HL-60 (cell line): ENCODE results near the gene CCDC197.

Source experiments
- DNase-seq, 2 experiments: peaks; one replicate each; pipeline ENCODE4 v3.0.0-alpha.2; 2010 to 2020; ENCODE audit warnings: low read depth in 1 of 2, low spot score in 1 of 2
- H3K27ac ChIP-seq: fragments of 250-450 bp; sonication (Bioruptor Pico); replicated peaks from 2 replicates; pipeline ENCODE4 v1.5.1; 2020; ENCODE audit warnings: mild to moderate bottlenecking, moderate library complexity
- H3K27me3 ChIP-seq: fragments of 250-450 bp; sonication (Bioruptor Pico); 2 replicates; pipeline ENCODE4 v1.5.1; 2021; ENCODE audit warnings: mild to moderate bottlenecking, moderate library complexity; ENCODE audit not compliant: insufficient read depth, poor library complexity, severe bottlenecking
- H3K4me3 ChIP-seq: replicated peaks from 2 replicates; pipeline ENCODE4 v1.5.1; 2011; ENCODE audit warnings: mild to moderate bottlenecking, control low read depth, low read length; ENCODE audit not compliant: insufficient read depth
- CTCF ChIP-seq: IDR thresholded peaks from one replicate; pipeline ENCODE4 v1.5.1; 2011; ENCODE audit warnings: low read length, control low read depth, inconsistent platforms; ENCODE audit not compliant: insufficient read depth
- GABPA ChIP-seq: IDR thresholded peaks from 2 replicates; pipeline ENCODE4 v1.6.1; 2012; ENCODE audit warnings: low read depth
- POLR2AphosphoS5 ChIP-seq: IDR thresholded peaks from 2 replicates; pipeline ENCODE4 v1.6.1; 2012; ENCODE audit warnings: low read depth
- REST ChIP-seq: IDR thresholded peaks from 2 replicates; pipeline ENCODE4 v1.6.1; 2012; ENCODE audit warnings: low read depth; ENCODE audit not compliant: insufficient replicate concordance
- SPI1 ChIP-seq: IDR thresholded peaks from 2 replicates; pipeline ENCODE4 v1.6.1; 2012; ENCODE audit warnings: low read depth, mild to moderate bottlenecking, borderline replicate concordance

Gene CCDC197

GRCh38 chr14:94043756-94044475 lies 46.8 kb downstream of the CCDC197 start:
- Histone ChIP-seq H3K27me3 (no peaks in the 10 kb centered on the region), H3K27ac (no peak overlapping the region), H3K4me3 (no peak overlapping the region)
- TF ChIP-seq REST (no peak), SPI1 (no peak), CTCF (no peak), POLR2AphosphoS5 (no peak; the same call in 1 of the 2 replicates), GABPA (no peak)
- no peak for DNase-seq

DNA sequence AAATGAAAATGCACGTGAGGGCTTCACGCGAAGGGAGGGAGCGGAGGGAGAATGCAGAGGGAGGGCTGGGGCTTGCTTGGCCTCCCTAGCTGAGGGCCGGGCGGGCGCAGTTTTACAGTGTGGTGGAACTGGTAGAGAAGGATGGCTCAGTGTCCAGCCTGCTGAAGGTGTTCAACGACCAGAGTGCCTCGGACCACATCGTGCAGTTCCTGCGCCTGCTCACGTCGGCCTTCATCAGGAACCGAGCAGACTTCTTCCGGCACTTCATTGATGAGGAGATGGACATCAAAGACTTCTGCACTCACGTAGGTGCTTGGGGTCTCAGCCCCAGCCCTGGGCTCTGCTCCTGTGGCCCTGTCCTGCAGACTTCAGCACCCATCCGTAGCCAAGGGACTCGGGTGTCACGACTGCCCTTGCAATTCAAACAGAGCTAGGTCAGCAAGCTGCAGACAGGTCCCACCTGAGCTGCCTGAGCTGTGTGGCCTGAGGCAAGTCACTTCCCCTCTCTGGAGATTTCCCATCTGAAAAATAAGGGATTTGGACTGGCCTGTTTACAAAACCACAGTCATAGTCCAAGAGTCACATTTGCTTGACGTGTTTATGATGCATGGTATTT lies 47.5 kb downstream of the CCDC197 start:
- no peak overlapping the region for H3K27ac ChIP-seq
- TF ChIP-seq GABPA (no peak), SPI1 (no peak), POLR2AphosphoS5 (no peak), REST (no peak), CTCF (no peak)
- H3K4me3 ChIP-seq, result no peak overlapping the region
- H3K27me3 ChIP-seq, result no peaks in the 10 kb centered on the region
- DNase-seq, result no peak

DNA sequence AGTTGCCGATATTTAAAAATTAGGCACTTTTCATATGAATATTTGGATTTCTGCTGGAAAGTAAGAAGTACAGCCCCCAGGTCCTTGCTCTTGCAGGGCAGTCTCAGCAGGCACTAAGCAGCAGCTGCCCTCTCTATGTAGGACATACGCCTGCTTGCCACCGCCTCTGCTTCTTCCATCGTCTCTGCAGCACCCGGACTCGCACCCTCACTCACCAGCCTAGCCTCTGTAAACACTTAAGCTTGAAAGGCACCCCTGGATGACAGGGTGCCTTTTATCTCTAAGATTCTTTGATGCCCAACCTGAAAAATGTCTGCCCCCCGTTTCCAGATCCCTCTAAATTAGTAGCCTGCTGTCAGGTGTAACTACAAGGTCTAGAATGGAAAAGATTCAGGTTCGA lies 48.0 kb downstream of the CCDC197 start:
- no peak for DNase-seq
- H3K4me3 ChIP-seq, result no peak overlapping the region
- no peak overlapping the region for H3K27ac ChIP-seq
- H3K27me3 ChIP-seq, result no peaks in the 10 kb centered on the region
- TF ChIP-seq GABPA (no peak), REST (no peak), POLR2AphosphoS5 (no peak), CTCF (no peak), SPI1 (no peak)
